ENCODE measurements around the gene STMN3.

GRCh38 chr20:63680857-63681608 is 27.8 kb upstream of the STMN3 start:
- TF ChIP-seq TRIM28 (IDR thresholded peaks at IDR 0.05; ENCODE audit: borderline replicate concordance, low read length): no peak
- TF ChIP-seq ZNF76 (tag by site-specific recombination; IDR thresholded peaks at IDR 0.05; ENCODE audit: borderline replicate concordance, low read depth): no peak
- TF ChIP-seq ZNF138 (tag by site-specific recombination; IDR thresholded peaks at IDR 0.05; ENCODE audit: borderline replicate concordance): no peak
- TF ChIP-seq CTCF (tag by site-specific recombination; IDR thresholded peaks at IDR 0.05): no peak
- no peak for TF ChIP-seq ZBTB11 (tag by site-specific recombination; conservative IDR thresholded peaks at IDR 0.05; ENCODE audit: low read depth)
- TF ChIP-seq ZNF48 (tag by site-specific recombination; IDR thresholded peaks at IDR 0.05): no peak
- no peak for TF ChIP-seq SALL2 (tag by site-specific recombination; IDR thresholded peaks at IDR 0.05; ENCODE audit: borderline replicate concordance)
- TF ChIP-seq ZNF701 (tag by site-specific recombination; IDR thresholded peaks at IDR 0.05): no peak
- TF ChIP-seq ZFP41 (tag by site-specific recombination; IDR thresholded peaks at IDR 0.05; ENCODE audit: borderline replicate concordance): no peak
- TF ChIP-seq ZNF133 (tag by site-specific recombination; IDR thresholded peaks at IDR 0.05): no peak
- TF ChIP-seq REST (tag by site-specific recombination; IDR thresholded peaks at IDR 0.05): no peak
- TF ChIP-seq TCF7L2 (IDR thresholded peaks at IDR 0.05; ENCODE audit: borderline replicate concordance, low read depth, low read length): no peak
- TF ChIP-seq ZNF311 (tag by site-specific recombination; IDR thresholded peaks at IDR 0.05; ENCODE audit: borderline replicate concordance): no peak

All from HEK293 (cell line).